ENCODE measurements around the gene GARS1. TPM values are rescaled to one million over a fixed set of nuclear protein-coding genes. Genes with fewer than 3 reads are reported as not detected.
A peak's percentile ranks its signal among the peaks of the same experiment; 100 is the strongest.

The GARS1 gene
- total RNA-seq, 1 donor from 2014 or later: 262 TPM

- intact Hi-C loops (cut with micrococcal nuclease): no loop called here
- Mint-ChIP-seq H3K27ac (no peak overlapping the region), H3K4me1 (peaks cover 9% of the 10 kb centered on the region), H3K36me3 (ENCODE audit: low read depth) (no peaks in the 10 kb centered on the region), H3K4me3 (no peak overlapping the region), H3K9me3 (no peaks in the 10 kb centered on the region), H3K27me3 (peaks cover 73% of the 10 kb centered on the region)
- no peak for DNase-seq
These were observed 86.7 kb downstream of the GARS1 start for GRCh38 chr7:30681331-30681797.

- peaks cover 71% of the 10 kb centered on the region for H3K27me3 Mint-ChIP-seq
- intact Hi-C loops (cut with micrococcal nuclease): no loop called here
- peak; percentile 58 for DNase-seq
- H3K36me3 Mint-ChIP-seq (ENCODE audit: low read depth): no peaks in the 10 kb centered on the region
- H3K27ac Mint-ChIP-seq: no peak overlapping the region
- H3K4me1 Mint-ChIP-seq: peaks cover 9% of the 10 kb centered on the region
- H3K9me3 Mint-ChIP-seq: no peaks in the 10 kb centered on the region
- peak overlapping the region; percentile 68 for H3K4me3 Mint-ChIP-seq
These were observed 87.1 kb downstream of the GARS1 start for GRCh38 chr7:30681815-30682211.

GRCh38 chr7:30682212-30683083 lies 87.8 kb downstream of the GARS1 start, which contains the start of gene CRHR2:
TSS of gene CRHR2 (minus strand) at chr7:30682456. CDS start at chr7:30682280, 176 bp downstream.
- H3K4me3 Mint-ChIP-seq: peak within 1 kb of the TSS; percentile 68
- H3K36me3 Mint-ChIP-seq (ENCODE audit: low read depth): no peaks in the 10 kb centered on the region
- H3K27ac Mint-ChIP-seq: no peak within 1 kb of the TSS
- no peaks in the 10 kb centered on the region for H3K9me3 Mint-ChIP-seq
- intact Hi-C loops (cut with micrococcal nuclease): no loop called here
- peaks cover 9% of the 10 kb centered on the region for H3K4me1 Mint-ChIP-seq
- peaks cover 70% of the 10 kb centered on the region for H3K27me3 Mint-ChIP-seq
- peak; percentile 76 for DNase-seq

- H3K4me3 Mint-ChIP-seq: no peak overlapping the region
- peaks cover 68% of the 10 kb centered on the region for H3K27me3 Mint-ChIP-seq
- peaks cover 10% of the 10 kb centered on the region for H3K4me1 Mint-ChIP-seq
- intact Hi-C loops (cut with micrococcal nuclease): no loop called here
- H3K36me3 Mint-ChIP-seq (ENCODE audit: low read depth): no peaks in the 10 kb centered on the region
- H3K9me3 Mint-ChIP-seq: no peaks in the 10 kb centered on the region
- no peak overlapping the region for H3K27ac Mint-ChIP-seq
- DNase-seq: no peak
These were observed 88.6 kb downstream of the GARS1 start for GRCh38 chr7:30683306-30683705.

Other genes with a start within 250 kb of the GARS1 start
- 11.6 and 12.9 TPM in 2 replicates for gene NOD1, start 116.1 kb upstream of the GARS1 start, total RNA-seq
- gene GGCT, start 90.0 kb upstream of the GARS1 start, total RNA-seq: 76.1 and 80.3 TPM in 2 replicates
- not detected in 2 replicates for gene CRHR2, start 87.6 kb downstream of the GARS1 start, total RNA-seq
- gene INMT, start 157.3 kb downstream of the GARS1 start, total RNA-seq: not detected in 2 replicates
- gene MINDY4, start 176.5 kb downstream of the GARS1 start, total RNA-seq: 1.2 and 1.3 TPM in 2 replicates